ENCODE results near the gene UQCC3. TPM values are rescaled to one million over a fixed set of nuclear protein-coding genes. Genes with fewer than 3 reads are reported as not detected.

UQCC3 gene
- total and polyA plus RNA-seq, 2 of the 13 experiments (the other 11 are each of a cell fraction or from before 2014, with no cell fraction given) = 7.7 to 16.0 TPM

- TF ChIP-seq ZNF562 (CRISPR knock-in tag; IDR thresholded peaks at IDR 0.05; ENCODE audit: borderline replicate concordance) (no peak), HHEX (CRISPR knock-in tag; IDR thresholded peaks at IDR 0.05) (no peak), ZNF33A (CRISPR knock-in tag; IDR thresholded peaks at IDR 0.05; ENCODE audit: borderline replicate concordance) (no peak), GATAD2A (CRISPR knock-in tag; IDR thresholded peaks at IDR 0.05) (peak; percentile 72; the same call in 1 of the 2 replicates), NAIF1 (CRISPR knock-in tag; IDR thresholded peaks at IDR 0.05; ENCODE audit: borderline replicate concordance) (no peak), ZNF275 (CRISPR knock-in tag; IDR thresholded peaks at IDR 0.05; ENCODE audit: borderline replicate concordance) (no peak; the same call in 1 of the 2 replicates), NFATC3 (CRISPR knock-in tag; IDR thresholded peaks at IDR 0.05) (no peak), ZFYVE20 (CRISPR knock-in tag; IDR thresholded peaks at IDR 0.05; ENCODE audit: borderline replicate concordance, low read depth) (no peak), TARDBP (CRISPR knock-in tag; IDR thresholded peaks at IDR 0.05) (peak; percentile 86), ZNF274 (CRISPR knock-in tag; IDR thresholded peaks at IDR 0.05) (no peak; the same call in 1 of the 2 replicates), SNAI1 (CRISPR knock-in tag; IDR thresholded peaks at IDR 0.05; ENCODE audit: borderline replicate concordance) (peak; percentile 79; the same call in 1 of the 2 replicates), HBP1 (CRISPR knock-in tag; IDR thresholded peaks at IDR 0.05; ENCODE audit: low read depth) (no peak), ZNF225 (CRISPR knock-in tag; IDR thresholded peaks at IDR 0.05) (no peak), MTERF4 (CRISPR knock-in tag; IDR thresholded peaks at IDR 0.05) (0 out of 2 replicates have a peak, but pooled peaks have one; percentile 51), ZNF350 (CRISPR knock-in tag; IDR thresholded peaks at IDR 0.05; ENCODE audit: borderline replicate concordance, low read depth) (peak; percentile 87; the same call in 1 of the 2 replicates), ZNF552 (CRISPR knock-in tag; IDR thresholded peaks at IDR 0.05; ENCODE audit: borderline replicate concordance) (no peak), MXD4 (CRISPR knock-in tag; IDR thresholded peaks at IDR 0.05) (peak; percentile 42; the same call in 1 of the 2 replicates), ZNF101 (CRISPR knock-in tag; IDR thresholded peaks at IDR 0.05; ENCODE audit: borderline replicate concordance, low read depth) (no peak), TFE3 (CRISPR knock-in tag; IDR thresholded peaks at IDR 0.05) (peak; percentile 87), FUBP1 (CRISPR knock-in tag; IDR thresholded peaks at IDR 0.05; ENCODE audit: borderline replicate concordance) (no peak), PHF8 (CRISPR knock-in tag; IDR thresholded peaks at IDR 0.05) (peak; percentile 92)
These were observed 7.6 kb downstream of the UQCC3 start, which contains the start of gene UBXN1 (continued) for GRCh38 chr11:62678770-62679696.
